ENCODE data around the gene FBXO11.

FBXO11 gene

GRCh38 chr2:47783486-47784351 lies 122.6 kb downstream of the FBXO11 start (continued):
- TF ChIP-seq ZNF132 (tag by site-specific recombination; IDR thresholded peaks at IDR 0.05; ENCODE audit: borderline replicate concordance) (no peak), ZSCAN23 (tag by site-specific recombination; IDR thresholded peaks at IDR 0.05) (no peak), ZBTB10 (tag by site-specific recombination; IDR thresholded peaks at IDR 0.05) (no peak), ELK4 (IDR thresholded peaks at IDR 0.05; ENCODE audit: borderline replicate concordance, low read depth, low read length) (no peak), GLIS2 (tag by site-specific recombination; IDR thresholded peaks at IDR 0.05) (peak; percentile 88), ZNF133 (tag by site-specific recombination; IDR thresholded peaks at IDR 0.05) (no peak), ZNF175 (tag by site-specific recombination; IDR thresholded peaks at IDR 0.05) (no peak), ZFP41 (tag by site-specific recombination; IDR thresholded peaks at IDR 0.05; ENCODE audit: borderline replicate concordance) (no peak), ZNF654 (tag by site-specific recombination; IDR thresholded peaks at IDR 0.05; ENCODE audit: low read depth) (no peak), ZNF23 (tag by site-specific recombination; IDR thresholded peaks at IDR 0.05; ENCODE audit: borderline replicate concordance) (no peak), KLF16 (tag by site-specific recombination; IDR thresholded peaks at IDR 0.05) (peak; percentile 39; the same call in 1 of the 2 replicates), ZNF707 (tag by site-specific recombination; IDR thresholded peaks at IDR 0.05) (no peak), ZNF416 (tag by site-specific recombination; IDR thresholded peaks at IDR 0.05) (no peak), ZNF530 (tag by site-specific recombination; IDR thresholded peaks at IDR 0.05; ENCODE audit: low read depth) (no peak), KLF9 (tag by site-specific recombination; IDR thresholded peaks at IDR 0.05; ENCODE audit: low read depth) (peak; percentile 91), ZNF639 (tag by site-specific recombination; IDR thresholded peaks at IDR 0.05) (no peak), PRDM2 (tag by site-specific recombination; IDR thresholded peaks at IDR 0.05; ENCODE audit: borderline replicate concordance) (no peak), ZNF664 (tag by site-specific recombination; IDR thresholded peaks at IDR 0.05) (no peak), PBX3 (CRISPR knock-in tag; IDR thresholded peaks at IDR 0.05) (no peak), ZNF223 (tag by site-specific recombination; IDR thresholded peaks at IDR 0.05) (no peak), ZNF302 (tag by site-specific recombination; IDR thresholded peaks at IDR 0.05; ENCODE audit: low read depth) (no peak), BCL11A (tag by site-specific recombination; IDR thresholded peaks at IDR 0.05; ENCODE audit: low read depth) (no peak), ZNF600 (tag by site-specific recombination; IDR thresholded peaks at IDR 0.05) (no peak), ZNF670 (tag by site-specific recombination; IDR thresholded peaks at IDR 0.05; ENCODE audit: low read depth) (no peak), ZNF341 (tag by site-specific recombination; IDR thresholded peaks at IDR 0.05; ENCODE audit: low read depth) (peak; percentile 83)
- TF ChIP-seq, protein P1, sequence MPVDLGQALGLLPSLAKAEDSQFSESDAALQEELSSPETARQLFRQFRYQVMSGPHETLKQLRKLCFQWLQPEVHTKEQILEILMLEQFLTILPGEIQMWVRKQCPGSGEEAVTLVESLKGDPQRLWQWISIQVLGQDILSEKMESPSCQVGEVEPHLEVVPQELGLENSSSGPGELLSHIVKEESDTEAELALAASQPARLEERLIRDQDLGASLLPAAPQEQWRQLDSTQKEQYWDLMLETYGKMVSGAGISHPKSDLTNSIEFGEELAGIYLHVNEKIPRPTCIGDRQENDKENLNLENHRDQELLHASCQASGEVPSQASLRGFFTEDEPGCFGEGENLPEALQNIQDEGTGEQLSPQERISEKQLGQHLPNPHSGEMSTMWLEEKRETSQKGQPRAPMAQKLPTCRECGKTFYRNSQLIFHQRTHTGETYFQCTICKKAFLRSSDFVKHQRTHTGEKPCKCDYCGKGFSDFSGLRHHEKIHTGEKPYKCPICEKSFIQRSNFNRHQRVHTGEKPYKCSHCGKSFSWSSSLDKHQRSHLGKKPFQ (tag by site-specific recombination; IDR thresholded peaks at IDR 0.05): no peak
